Activated T-cell treated with anti-CD3 and anti-CD28 coated beads for 24 hours (primary cell): ENCODE results near the gene PLEKHA6.

Experiments
- DNase-seq: peaks from one replicate; pipeline ENCODE4 v3.0.0-alpha.2; 2020; ENCODE audit warnings: low read depth

Gene PLEKHA6

GRCh38 chr1:204190212-204191211 lies 169.2 kb downstream of the PLEKHA6 start:
- DNase-seq, result no peak

GRCh38 chr1:204188959-204189639 lies 170.6 kb downstream of the PLEKHA6 start:
- no peak for DNase-seq

- DNase-seq, result no peak
These were observed 173.1 kb downstream of the PLEKHA6 start for GRCh38 chr1:204186597-204186996.

DNA sequence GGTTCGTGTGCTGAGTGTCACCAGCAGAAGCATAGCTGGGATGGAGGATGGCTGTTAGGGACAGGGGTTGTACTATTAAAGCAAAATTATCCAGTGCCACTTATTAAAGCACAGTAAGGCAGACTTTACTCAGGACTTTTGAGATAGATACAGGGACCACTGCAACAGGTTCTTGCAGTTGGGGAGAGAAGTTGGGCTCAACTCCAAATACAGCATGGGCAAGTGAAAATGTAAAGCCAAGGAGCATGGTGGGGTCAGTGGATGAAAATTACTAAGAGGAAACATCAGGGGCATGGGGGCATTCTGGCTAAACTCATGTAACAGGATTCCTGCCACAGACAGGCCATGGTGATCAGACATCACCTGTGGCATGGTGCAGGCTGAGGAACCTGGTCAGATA lies 178.6 kb downstream of the PLEKHA6 start:
- DNase-seq, result no peak

GRCh38 chr1:204180133-204180532 lies 179.6 kb downstream of the PLEKHA6 start:
- DNase-seq, result no peak

- DNase-seq, result no peak
These were observed 181.0 kb downstream of the PLEKHA6 start for GRCh38 chr1:204178487-204179281.

GRCh38 chr1:204177133-204177532 lies 182.6 kb downstream of the PLEKHA6 start:
- DNase-seq, result no peak

- no peak for DNase-seq
These were observed 183.7 kb downstream of the PLEKHA6 start for GRCh38 chr1:204176049-204176448.

GRCh38 chr1:204174958-204175357 lies 184.8 kb downstream of the PLEKHA6 start:
- no peak for DNase-seq

- no peak for DNase-seq
These were observed 187.2 kb downstream of the PLEKHA6 start for GRCh38 chr1:204172404-204173029.

GRCh38 chr1:204171751-204172178 lies 188.0 kb downstream of the PLEKHA6 start:
- DNase-seq, result no peak

GRCh38 chr1:204170494-204171155 lies 189.1 kb downstream of the PLEKHA6 start:
- DNase-seq, result no peak

- DNase-seq, result no peak
These were observed 189.9 kb downstream of the PLEKHA6 start for GRCh38 chr1:204169858-204170257.
